Colonic mucosa (tissue), 4 donors: ENCODE measurements around the gene DPP6. TPM values are rescaled to one million over a fixed set of nuclear protein-coding genes. Genes with fewer than 3 reads are reported as not detected.

Experiments
- DNase-seq: peaks from one replicate; pipeline ENCODE4 v3.0.0-alpha.2; 2020
- H3K27ac ChIP-seq: fragments of 200-600 bp; one replicate; pipeline ENCODE4 v1.8.0; 2021
- H3K27me3 ChIP-seq: fragments of 200-600 bp; one replicate; pipeline ENCODE4 v1.8.0; 2021
- H3K36me3 ChIP-seq: fragments of 200-600 bp; one replicate; pipeline ENCODE4 v1.8.0; 2021
- H3K4me1 ChIP-seq: fragments of 200-600 bp; one replicate; pipeline ENCODE4 v1.8.0; 2021; ENCODE audit warnings: mild to moderate bottlenecking
- H3K4me3 ChIP-seq: fragments of 200-600 bp; one replicate; pipeline ENCODE4 v1.8.0; 2021
- H3K9ac ChIP-seq, 2 donors: one replicate each; pipeline ENCODE4 v1.7.0; 2013; ENCODE audit warnings: control low read depth in 2 of 2, low read depth in 2 of 2, low read length in 2 of 2
- H3K9me3 ChIP-seq: fragments of 200-600 bp; one replicate; pipeline ENCODE4 v1.8.0; 2021
- intact Hi-C: fragments of 100-400 bp; cut with DNase I; formaldehyde crosslinking; loops from one replicate; pipeline ENCODE4 v1.14.1; 2022
- total RNA-seq, 2 donors: library from RNA; stranded (reverse); fragmentation: NEBNext Ultra II Directional in 1 of 2; extraction: Animal tissue kit (Norgen Biotek cat#: 25700) in 1 of 2; gene quantifications; one replicate each; pipeline ENCODE4 v1.2.1, GENCODE V29; 2021
- TF ChIP-seq, protein P1 (sequence below): fragments of 200-600 bp; IDR thresholded peaks from one replicate; pipeline ENCODE4 v1.8.0; 2022; ENCODE audit warnings: antibody characterized with exemption, mild to moderate bottlenecking
- donor health status: healthy.
- donor health status: DM: no; HTN: no; CAD: no.
- donor health status: DM: no; HTN: no; CAD: no.

DPP6 gene
- total RNA-seq, 2 donors from 2014 or later, result 0.17 to 3.9 TPM

DNA sequence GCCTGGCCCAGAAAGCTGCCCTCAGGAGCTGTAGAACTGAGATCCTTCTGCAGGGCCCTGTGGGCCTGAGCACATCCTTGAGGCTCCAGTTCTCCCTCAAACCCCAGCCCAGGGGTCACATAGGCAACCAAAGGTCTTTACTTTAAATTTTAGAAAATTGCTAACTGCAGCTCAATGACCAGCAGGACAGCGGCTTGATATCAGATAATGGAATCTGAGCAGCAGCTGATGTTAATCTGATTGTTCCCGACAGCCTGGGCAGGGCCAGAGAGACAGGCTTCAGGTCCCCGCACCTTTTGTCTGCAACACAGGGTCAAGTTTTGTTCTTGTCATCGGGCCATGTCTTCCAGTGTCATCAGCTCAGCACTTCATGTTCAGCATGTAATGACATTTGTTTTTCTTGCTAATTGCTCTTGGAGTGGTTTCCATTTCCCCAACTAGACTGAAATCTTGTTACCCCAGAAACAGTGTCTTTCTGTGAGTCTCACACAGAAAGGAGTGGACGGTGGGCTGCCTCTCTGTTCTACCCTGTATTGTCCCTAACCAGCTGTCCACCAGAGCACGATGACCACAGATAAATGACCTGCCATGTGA is 859.8 kb downstream of the DPP6 start:
- no peak for DNase-seq
- intact Hi-C loops, result no loop called here
- Histone ChIP-seq H3K27me3 (peaks cover 14% of the 10 kb centered on the region), H3K9me3 (no peaks in the 10 kb centered on the region), H3K36me3 (no peaks in the 10 kb centered on the region), H3K4me3 (no peak overlapping the region), H3K27ac (no peak overlapping the region), H3K4me1 (no peaks in the 10 kb centered on the region), H3K9ac (no peak overlapping the region)
- TF ChIP-seq, protein P1, sequence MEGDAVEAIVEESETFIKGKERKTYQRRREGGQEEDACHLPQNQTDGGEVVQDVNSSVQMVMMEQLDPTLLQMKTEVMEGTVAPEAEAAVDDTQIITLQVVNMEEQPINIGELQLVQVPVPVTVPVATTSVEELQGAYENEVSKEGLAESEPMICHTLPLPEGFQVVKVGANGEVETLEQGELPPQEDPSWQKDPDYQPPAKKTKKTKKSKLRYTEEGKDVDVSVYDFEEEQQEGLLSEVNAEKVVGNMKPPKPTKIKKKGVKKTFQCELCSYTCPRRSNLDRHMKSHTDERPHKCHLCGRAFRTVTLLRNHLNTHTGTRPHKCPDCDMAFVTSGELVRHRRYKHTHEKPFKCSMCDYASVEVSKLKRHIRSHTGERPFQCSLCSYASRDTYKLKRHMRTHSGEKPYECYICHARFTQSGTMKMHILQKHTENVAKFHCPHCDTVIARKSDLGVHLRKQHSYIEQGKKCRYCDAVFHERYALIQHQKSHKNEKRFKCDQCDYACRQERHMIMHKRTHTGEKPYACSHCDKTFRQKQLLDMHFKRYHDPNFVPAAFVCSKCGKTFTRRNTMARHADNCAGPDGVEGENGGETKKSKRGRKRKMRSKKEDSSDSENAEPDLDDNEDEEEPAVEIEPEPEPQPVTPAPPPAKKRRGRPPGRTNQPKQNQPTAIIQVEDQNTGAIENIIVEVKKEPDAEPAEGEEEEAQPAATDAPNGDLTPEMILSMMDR, result no peak

GRCh38 chr7:154912871-154913637 is 860.9 kb downstream of the DPP6 start:
- H3K27ac ChIP-seq, result no peak overlapping the region
- intact Hi-C loops, result no loop called here
- peaks cover 14% of the 10 kb centered on the region for H3K27me3 ChIP-seq
- H3K9ac ChIP-seq, result no peak overlapping the region
- no peaks in the 10 kb centered on the region for H3K4me1 ChIP-seq
- no peak overlapping the region for H3K4me3 ChIP-seq
- TF ChIP-seq, protein P1, result no peak
- no peaks in the 10 kb centered on the region for H3K9me3 ChIP-seq
- no peaks in the 10 kb centered on the region for H3K36me3 ChIP-seq
- DNase-seq, result no peak

DNA sequence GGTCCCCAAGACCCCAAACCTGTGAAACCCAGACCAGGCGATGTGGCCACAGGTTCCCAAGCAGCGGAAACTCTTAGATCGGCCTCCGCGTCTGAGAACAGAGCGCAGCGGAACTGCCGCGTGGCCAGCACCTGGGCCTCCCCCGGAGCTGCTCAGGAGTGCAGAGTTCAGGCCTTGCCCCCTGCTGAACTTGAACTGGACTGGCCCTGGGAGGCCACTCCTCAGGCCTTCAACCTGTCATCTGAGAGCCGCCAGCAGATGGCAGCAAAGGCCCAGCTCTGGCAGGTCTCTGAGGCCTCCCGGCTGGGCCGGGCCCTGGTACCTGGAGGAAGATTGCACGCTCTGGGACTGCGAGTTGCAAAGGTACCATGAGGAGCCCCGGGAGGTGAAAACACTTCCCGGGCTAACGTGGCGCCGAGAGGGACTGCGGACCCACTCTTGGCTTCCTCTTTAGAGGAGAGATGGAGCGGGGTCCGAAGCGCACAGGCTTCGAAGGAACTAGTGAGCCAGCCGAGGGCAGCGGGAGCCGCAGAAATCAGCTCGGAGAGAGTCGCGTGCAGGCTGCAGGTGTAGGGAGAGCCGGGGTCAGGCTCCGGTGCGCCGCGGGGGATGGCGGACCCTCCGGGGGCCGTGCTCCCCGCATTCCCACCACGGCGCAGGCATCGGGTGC is 861.6 kb downstream of the DPP6 start:
- TF ChIP-seq, protein P1, result peak; percentile 91
- intact Hi-C loops, result no loop called here
- no peaks in the 10 kb centered on the region for H3K4me1 ChIP-seq
- no peaks in the 10 kb centered on the region for H3K36me3 ChIP-seq
- no peaks in the 10 kb centered on the region for H3K9me3 ChIP-seq
- H3K27me3 ChIP-seq, result peaks cover 14% of the 10 kb centered on the region
- H3K9ac ChIP-seq, result no peak overlapping the region
- peak; percentile 91 for DNase-seq
- no peak overlapping the region for H3K27ac ChIP-seq
- peak overlapping the region; percentile 19 for H3K4me3 ChIP-seq

- Histone ChIP-seq H3K9ac (no peak overlapping the region), H3K9me3 (no peaks in the 10 kb centered on the region), H3K4me1 (no peaks in the 10 kb centered on the region), H3K4me3 (peak overlapping the region; percentile 19), H3K36me3 (no peaks in the 10 kb centered on the region), H3K27me3 (peaks cover 14% of the 10 kb centered on the region), H3K27ac (no peak overlapping the region)
- intact Hi-C loops, result no loop called here
- no peak for DNase-seq
- TF ChIP-seq, protein P1, result no peak
Measured at GRCh38 chr7:154914308-154914995, 862.3 kb downstream of the DPP6 start.

- H3K36me3 ChIP-seq, result no peaks in the 10 kb centered on the region
- no peak overlapping the region for H3K9ac ChIP-seq
- TF ChIP-seq, protein P1, result no peak
- no peaks in the 10 kb centered on the region for H3K4me1 ChIP-seq
- no peaks in the 10 kb centered on the region for H3K9me3 ChIP-seq
- H3K27ac ChIP-seq, result no peak overlapping the region
- intact Hi-C loops, result no loop called here
- H3K27me3 ChIP-seq, result peaks cover 14% of the 10 kb centered on the region
- H3K4me3 ChIP-seq, result no peak overlapping the region
- no peak for DNase-seq
Measured at GRCh38 chr7:154914996-154915380, 862.8 kb downstream of the DPP6 start.
